ENCODE results near the gene LRFN2.

LRFN2 gene

DNA sequence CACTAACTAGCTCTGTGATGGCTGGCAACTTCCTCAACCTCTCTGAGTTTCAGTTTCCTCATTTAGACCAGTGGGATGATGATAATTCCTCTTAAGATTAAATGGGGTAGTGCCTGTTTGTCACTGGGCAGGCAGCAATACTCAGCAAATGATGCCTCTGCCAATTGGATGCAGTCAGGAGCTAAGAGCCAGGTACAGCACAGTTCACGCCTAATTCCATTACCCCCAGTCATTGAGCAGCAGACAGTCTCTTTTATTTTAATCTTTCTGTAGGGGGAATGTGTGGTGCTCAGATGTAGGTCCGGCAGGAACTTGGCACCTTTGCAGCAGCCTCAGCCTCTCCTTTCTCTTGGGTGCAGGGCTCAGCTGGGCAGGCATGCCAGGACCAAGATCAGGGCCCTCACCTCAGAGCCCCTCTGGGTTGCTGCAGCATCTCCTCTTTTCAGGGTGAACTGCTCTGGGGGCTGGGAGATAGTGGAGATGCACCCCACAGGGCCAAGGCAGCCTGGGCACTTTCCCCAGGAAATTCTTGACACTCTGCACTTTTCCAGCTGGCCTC lies 243.8 kb downstream of the LRFN2 start:
- no peak for DNase-seq

DNA sequence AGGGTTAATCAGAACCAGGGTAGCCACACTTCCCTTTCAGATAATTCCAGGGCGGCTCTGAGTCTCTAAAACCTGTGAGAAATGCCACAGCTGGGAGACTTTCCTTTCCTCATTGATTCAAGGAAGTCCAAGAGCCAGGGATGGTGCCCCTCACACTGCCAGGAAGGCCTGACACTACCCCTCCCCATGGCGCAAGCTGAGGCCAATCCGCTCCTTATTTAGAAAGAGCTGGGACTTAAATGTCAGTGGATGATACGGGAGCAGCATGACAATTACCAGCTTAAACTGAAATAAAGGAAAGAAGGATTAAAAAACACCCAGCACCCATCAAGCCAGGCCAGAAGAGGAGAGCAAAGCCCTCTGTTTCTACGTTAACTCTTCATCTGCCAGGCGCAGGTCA lies 244.4 kb downstream of the LRFN2 start:
- no peak for DNase-seq

- DNase-seq = no peak
These were observed 245.4 kb downstream of the LRFN2 start for GRCh38 chr6:40341726-40342125.

Measured in NCI-H510A treated with DMSO at 0.1 percent for 48 hours (cell line).